ENCODE results near the gene PTMS. TPM values are rescaled to one million over a fixed set of nuclear protein-coding genes. Genes with fewer than 3 reads are reported as not detected.
A peak's percentile ranks its signal among the peaks of the same experiment; 100 is the strongest.

The PTMS gene
- total and polyA plus RNA-seq, 2 of the 13 experiments (the other 11 are each of a cell fraction or from before 2014, with no cell fraction given), result 40.5 to 82.4 TPM

DNA sequence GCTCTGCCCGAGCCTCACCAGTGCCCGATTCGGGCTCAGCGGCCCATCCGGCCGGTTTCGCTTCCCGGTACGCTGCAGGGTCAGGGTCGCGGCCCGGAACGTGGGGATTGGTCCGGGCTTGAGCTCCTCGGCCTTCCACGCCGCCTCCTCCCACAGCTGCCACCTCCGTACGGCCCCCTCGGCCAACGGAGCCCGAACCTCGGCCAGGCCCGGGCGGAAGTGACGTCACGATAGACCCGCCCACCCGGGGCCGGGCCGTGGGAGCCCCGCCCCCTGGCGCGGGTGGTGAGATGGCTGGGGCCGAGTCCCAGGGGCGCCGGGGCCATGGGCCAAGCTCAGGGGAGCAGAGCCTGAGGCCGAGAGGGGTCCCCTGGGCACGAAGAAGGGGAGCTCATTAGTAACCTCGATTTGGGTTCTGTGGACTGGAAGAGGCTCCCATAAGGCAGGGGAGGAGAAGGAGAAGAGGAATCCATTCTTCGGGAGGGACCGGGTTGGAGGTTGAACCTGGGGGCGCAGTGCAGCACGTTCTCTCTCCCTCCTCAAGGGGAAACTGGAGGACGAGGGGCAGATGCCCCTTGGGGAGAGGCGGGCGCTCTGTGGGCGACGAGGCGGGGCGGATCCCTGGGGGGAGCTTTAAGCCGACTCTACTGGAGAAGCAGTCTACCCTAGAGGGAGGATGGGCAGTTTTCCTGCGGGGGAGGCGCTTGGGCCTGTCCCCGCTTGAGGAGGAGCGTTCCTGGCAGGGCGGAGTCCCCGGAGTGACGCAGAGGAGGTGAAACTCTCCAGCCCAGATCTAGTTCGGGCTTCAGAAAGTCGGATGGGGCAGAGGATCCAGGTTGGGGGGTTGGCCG lies 13.0 kb upstream of the PTMS start, which contains the start of gene MLF2:
Gene MLF2, minus strand, starts transcription at position 221 of the 851 bp plus-strand sequence. CDS start 807 bp downstream, outside the sequence.
- FAIRE-seq (peak; percentile 96), ATAC-seq (peak; percentile 95), DNase-seq (ENCODE audit: low spot score) (peak; percentile 96)
- Histone ChIP-seq H3K9me3 (ENCODE audit: low read length) (no peaks in the 10 kb centered on the region), H3K4me3 (replicated peaks in 1 of 3; ENCODE audit: insufficient read depth in 1 of 3, low read depth in 2 of 3, low read length in 3 of 3) (peak within 1 kb of the TSS; percentile 73 to 99 (median 97)), H3K4me1 (ENCODE audit: insufficient read depth, low read length) (peaks cover 28% of the 10 kb centered on the region), H3K79me2 (ENCODE audit: insufficient read depth, low read length) (peaks cover 21% of the 10 kb centered on the region), H3K27ac (ENCODE audit: extremely low read length, insufficient read depth, low read length) (peak within 1 kb of the TSS; percentile 96), H4K20me1 (ENCODE audit: insufficient read depth, low read length) (0 out of 2 replicates have a peak, but pooled peaks cover 6% of the 10 kb centered on the region), H3K9ac (ENCODE audit: insufficient read depth, low read depth, low read length) (peak within 1 kb of the TSS; percentile 96), H3K27me3 (ENCODE audit: control insufficient read depth in 1 of 2, insufficient read depth in 2 of 2, low read length in 2 of 2) (no peaks in the 10 kb centered on the region), H3K4me2 (ENCODE audit: low read depth, low read length) (peak within 1 kb of the TSS; percentile 98), H3K36me3 (replicated peaks in 1 of 2; ENCODE audit: control insufficient read depth in 1 of 2, insufficient read depth in 2 of 2, low read length in 2 of 2) (peaks cover 21 to 35% of the 10 kb centered on the region in 2 experiments), H2AFZ (ENCODE audit: low read length) (no peak within 1 kb of the TSS)
- POLR2A ChIA-PET, result interaction anchor here (1.0 to 3.8 kb wide), 31 partner anchors 9 to 199 kb away, joined by 3 to 162 read pairs (median 6); partner anchors contain the start of genes C12orf57, CD4, CDCA3 and COPS7A
- 0% methylated on average over 13 of the region's 62 CpGs for WGBS (ENCODE audit: low lambda C conversion rate)
- in situ Hi-C loops (cut with HindIII; ENCODE audit: extremely low pct_ligation_motif_present, low pct_unique_long_range_greater_than_20kb), result loop anchor here (5.0 kb wide), 1 partner anchor 74 kb away; the partner anchor contains the start of gene P3H3
- CTCF ChIA-PET (ENCODE audit: low intra/inter-chr PET ratio, low total read pairs), result interaction anchor here (1.1 to 4.4 kb wide), 5 partner anchors 14 to 83 kb away, joined by 3 to 54 read pairs (median 13); partner anchors contain the start of gene PTMS
- TSS peak; percentile 94 for BruUV-seq (replicated peaks)
- intact Hi-C loops (cut with micrococcal nuclease; ENCODE audit: unreplicated experiment), result loop anchor here (1.0 to 2.0 kb wide), 5 partner anchors 11 to 72 kb away; partner anchors contain the start of gene ZNF384
- peak; percentile 80 for TF ChIP-seq GATAD1 (CRISPR knock-in tag; IDR thresholded peaks at IDR 0.05)
- TF ChIP-seq TEAD3 (CRISPR knock-in tag; optimal IDR thresholded peaks at IDR 0.05; ENCODE audit: borderline replicate concordance), result peak; percentile 61
- 0 out of 2 replicates have a peak, but pooled peaks have one; percentile 12 for TF ChIP-seq ZBTB20 (CRISPR knock-in tag; IDR thresholded peaks at IDR 0.05; ENCODE audit: borderline replicate concordance, low read depth)
- peak; percentile 43 for TF ChIP-seq YY1 (IDR thresholded peaks at IDR 0.05; ENCODE audit: insufficient read depth, insufficient replicate concordance, low read depth, low read length)
- no peak for TF ChIP-seq ZNF180 (CRISPR knock-in tag; IDR thresholded peaks at IDR 0.05; ENCODE audit: borderline replicate concordance, low read depth)
- TF ChIP-seq ZNF629 (CRISPR knock-in tag; conservative IDR thresholded peaks at IDR 0.05), result peak; percentile 89
- no peak for TF ChIP-seq ZNF780A (CRISPR knock-in tag; IDR thresholded peaks at IDR 0.05)
- TF ChIP-seq ZNF720 (CRISPR knock-in tag; IDR thresholded peaks at IDR 0.05), result no peak
- TF ChIP-seq, protein P1, sequence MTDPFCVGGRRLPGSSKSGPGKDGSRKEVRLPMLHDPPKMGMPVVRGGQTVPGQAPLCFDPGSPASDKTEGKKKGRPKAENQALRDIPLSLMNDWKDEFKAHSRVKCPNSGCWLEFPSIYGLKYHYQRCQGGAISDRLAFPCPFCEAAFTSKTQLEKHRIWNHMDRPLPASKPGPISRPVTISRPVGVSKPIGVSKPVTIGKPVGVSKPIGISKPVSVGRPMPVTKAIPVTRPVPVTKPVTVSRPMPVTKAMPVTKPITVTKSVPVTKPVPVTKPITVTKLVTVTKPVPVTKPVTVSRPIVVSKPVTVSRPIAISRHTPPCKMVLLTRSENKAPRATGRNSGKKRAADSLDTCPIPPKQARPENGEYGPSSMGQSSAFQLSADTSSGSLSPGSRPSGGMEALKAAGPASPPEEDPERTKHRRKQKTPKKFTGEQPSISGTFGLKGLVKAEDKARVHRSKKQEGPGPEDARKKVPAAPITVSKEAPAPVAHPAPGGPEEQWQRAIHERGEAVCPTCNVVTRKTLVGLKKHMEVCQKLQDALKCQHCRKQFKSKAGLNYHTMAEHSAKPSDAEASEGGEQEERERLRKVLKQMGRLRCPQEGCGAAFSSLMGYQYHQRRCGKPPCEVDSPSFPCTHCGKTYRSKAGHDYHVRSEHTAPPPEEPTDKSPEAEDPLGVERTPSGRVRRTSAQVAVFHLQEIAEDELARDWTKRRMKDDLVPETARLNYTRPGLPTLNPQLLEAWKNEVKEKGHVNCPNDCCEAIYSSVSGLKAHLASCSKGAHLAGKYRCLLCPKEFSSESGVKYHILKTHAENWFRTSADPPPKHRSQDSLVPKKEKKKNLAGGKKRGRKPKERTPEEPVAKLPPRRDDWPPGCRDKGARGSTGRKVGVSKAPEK (CRISPR knock-in tag; IDR thresholded peaks at IDR 0.05; ENCODE audit: borderline replicate concordance), result no peak
- TF ChIP-seq PCBP2 (optimal IDR thresholded peaks at IDR 0.05; ENCODE audit: low read depth, low read length, poor library complexity, severe bottlenecking), result no peak
- peak; percentile 25; the same call in 1 of the 2 replicates for TF ChIP-seq BHLHE40 (IDR thresholded peaks at IDR 0.05; ENCODE audit: low read length)
- TF ChIP-seq, protein P2, sequence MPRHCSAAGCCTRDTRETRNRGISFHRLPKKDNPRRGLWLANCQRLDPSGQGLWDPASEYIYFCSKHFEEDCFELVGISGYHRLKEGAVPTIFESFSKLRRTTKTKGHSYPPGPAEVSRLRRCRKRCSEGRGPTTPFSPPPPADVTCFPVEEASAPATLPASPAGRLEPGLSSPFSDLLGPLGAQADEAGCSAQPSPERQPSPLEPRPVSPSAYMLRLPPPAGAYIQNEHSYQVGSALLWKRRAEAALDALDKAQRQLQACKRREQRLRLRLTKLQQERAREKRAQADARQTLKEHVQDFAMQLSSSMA (CRISPR knock-in tag; IDR thresholded peaks at IDR 0.05), result peak; percentile 82; the same call in 1 of the 2 replicates
- peak; percentile 87; the same call in 1 of the 2 replicates for TF ChIP-seq ZNF619 (CRISPR knock-in tag; IDR thresholded peaks at IDR 0.05)
- no peak for TF ChIP-seq ZNF354B (CRISPR knock-in tag; IDR thresholded peaks at IDR 0.05)
- TF ChIP-seq, protein P3, sequence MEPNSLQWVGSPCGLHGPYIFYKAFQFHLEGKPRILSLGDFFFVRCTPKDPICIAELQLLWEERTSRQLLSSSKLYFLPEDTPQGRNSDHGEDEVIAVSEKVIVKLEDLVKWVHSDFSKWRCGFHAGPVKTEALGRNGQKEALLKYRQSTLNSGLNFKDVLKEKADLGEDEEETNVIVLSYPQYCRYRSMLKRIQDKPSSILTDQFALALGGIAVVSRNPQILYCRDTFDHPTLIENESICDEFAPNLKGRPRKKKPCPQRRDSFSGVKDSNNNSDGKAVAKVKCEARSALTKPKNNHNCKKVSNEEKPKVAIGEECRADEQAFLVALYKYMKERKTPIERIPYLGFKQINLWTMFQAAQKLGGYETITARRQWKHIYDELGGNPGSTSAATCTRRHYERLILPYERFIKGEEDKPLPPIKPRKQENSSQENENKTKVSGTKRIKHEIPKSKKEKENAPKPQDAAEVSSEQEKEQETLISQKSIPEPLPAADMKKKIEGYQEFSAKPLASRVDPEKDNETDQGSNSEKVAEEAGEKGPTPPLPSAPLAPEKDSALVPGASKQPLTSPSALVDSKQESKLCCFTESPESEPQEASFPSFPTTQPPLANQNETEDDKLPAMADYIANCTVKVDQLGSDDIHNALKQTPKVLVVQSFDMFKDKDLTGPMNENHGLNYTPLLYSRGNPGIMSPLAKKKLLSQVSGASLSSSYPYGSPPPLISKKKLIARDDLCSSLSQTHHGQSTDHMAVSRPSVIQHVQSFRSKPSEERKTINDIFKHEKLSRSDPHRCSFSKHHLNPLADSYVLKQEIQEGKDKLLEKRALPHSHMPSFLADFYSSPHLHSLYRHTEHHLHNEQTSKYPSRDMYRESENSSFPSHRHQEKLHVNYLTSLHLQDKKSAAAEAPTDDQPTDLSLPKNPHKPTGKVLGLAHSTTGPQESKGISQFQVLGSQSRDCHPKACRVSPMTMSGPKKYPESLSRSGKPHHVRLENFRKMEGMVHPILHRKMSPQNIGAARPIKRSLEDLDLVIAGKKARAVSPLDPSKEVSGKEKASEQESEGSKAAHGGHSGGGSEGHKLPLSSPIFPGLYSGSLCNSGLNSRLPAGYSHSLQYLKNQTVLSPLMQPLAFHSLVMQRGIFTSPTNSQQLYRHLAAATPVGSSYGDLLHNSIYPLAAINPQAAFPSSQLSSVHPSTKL (CRISPR knock-in tag; IDR thresholded peaks at IDR 0.05), result peak; percentile 28; the same call in 1 of the 2 replicates

Measured in HepG2 (cell line).